GM18498 (cell line): ENCODE results near the gene KRTAP20-4.

Source experiments
- ATAC-seq: cut with Tn5 transposase; IDR thresholded peaks from one replicate; pipeline ENCODE4 v1.9.1; 2021; ENCODE audit warnings: mild to moderate bottlenecking, moderate library complexity; ENCODE audit not compliant: unreplicated experiment

Gene KRTAP20-4

GRCh38 chr21:30620522-30620921 is at the start of gene KRTAP20-4:
KRTAP20-4 (plus strand) TSS chr21:30620627.
- ATAC-seq: no peak

- ATAC-seq: no peak
Observed at GRCh38 chr21:30577766-30578165, 42.7 kb upstream of the KRTAP20-4 start.

DNA sequence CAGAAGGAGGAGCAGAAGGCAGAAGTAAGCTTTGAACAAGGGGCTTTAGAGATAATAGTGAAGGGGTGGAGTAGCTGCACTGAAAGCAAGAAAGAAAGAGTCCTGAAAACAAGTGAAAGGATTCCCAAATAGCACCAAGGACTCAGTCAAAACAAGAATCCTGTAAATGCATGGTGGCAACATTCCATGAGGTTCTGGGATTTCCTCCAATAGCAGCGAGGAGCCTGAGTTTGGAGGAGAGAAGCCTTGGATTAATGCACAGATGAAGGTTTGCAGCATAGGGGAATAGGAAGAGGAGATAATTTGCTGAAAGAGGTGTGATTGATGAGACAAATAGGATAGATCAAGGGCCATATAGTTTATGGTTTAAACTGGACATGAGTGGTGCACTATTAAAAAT is 41.1 kb upstream of the KRTAP20-4 start:
- no peak for ATAC-seq

DNA sequence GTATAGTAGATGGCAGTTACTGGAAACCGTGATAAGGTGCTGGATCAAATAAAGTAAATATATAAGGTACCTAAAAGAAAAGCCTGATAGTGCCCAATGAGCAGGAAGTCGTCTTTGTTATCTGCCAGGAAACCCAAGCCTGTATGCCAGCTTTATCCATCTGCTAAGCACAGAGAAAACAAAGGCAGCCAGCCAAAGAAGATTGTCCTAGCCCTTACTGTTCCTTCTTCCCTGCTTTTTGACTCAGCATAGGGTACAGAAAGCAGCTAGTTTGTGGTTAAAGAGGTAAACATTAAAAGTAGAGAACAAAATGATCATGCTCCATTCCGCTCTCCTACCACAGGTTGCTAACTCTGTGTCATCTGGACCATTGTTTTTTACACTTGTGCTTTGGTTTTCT is 40.3 kb upstream of the KRTAP20-4 start:
- ATAC-seq: no peak

- ATAC-seq: no peak
Observed at GRCh38 chr21:30582870-30583269, 37.6 kb upstream of the KRTAP20-4 start.

- ATAC-seq: no peak
Observed at GRCh38 chr21:30590297-30590696, 30.1 kb upstream of the KRTAP20-4 start, which contains the start of gene KRTAP22-2. KRTAP22-2 (minus strand) TSS chr21:30590397.

- ATAC-seq: no peak
Observed at GRCh38 chr21:30592140-30592539, 28.3 kb upstream of the KRTAP20-4 start, which contains the start of gene KRTAP6-3. KRTAP6-3 (plus strand) TSS chr21:30592440; CDS start chr21:30592446, 6 bp downstream.

DNA sequence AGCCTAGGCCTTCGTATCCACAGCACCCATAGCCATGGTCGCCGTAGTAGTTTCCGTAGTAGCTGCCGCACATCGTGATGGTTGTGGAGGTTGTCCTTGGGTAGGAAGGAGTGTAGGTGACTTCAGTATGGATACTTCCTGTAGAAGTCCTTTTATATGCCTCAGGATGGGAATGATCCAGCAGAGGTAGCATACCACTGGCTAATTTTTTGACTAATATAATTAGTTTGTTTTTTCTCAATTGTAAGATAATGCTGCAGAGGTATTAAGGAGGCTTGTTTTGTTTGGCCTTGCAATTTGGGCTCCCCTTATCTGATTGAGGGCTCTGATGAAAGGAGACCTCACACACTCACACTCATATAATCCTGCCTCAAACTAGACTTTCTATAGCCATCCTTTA is 21.6 kb upstream of the KRTAP20-4 start, which contains the start of gene KRTAP6-2:
Gene KRTAP6-2, minus strand, starts transcription at position 101 of the 400 bp plus-strand sequence. Its CDS starts 28 bp downstream, at position 73.
- no peak for ATAC-seq

DNA sequence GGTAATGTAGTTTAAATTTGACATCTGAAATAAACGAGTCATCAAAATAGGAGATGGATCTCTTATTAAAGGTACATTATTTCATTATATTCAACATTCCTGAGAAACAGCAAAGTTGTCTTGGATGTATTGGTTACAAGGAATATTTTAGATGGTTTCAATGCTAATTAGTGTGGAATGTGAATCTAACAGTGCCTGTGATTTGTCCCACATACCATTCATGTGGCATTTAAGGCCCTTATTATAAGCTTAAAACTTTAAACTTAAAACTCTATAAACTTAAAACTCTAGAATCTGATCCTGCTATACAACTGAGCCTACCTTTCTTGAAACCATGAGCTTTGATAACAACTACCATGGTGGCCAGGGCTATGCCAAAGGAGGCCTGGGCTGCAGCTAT is 19.6 kb upstream of the KRTAP20-4 start, which contains the start of gene KRTAP22-1:
Gene KRTAP22-1, plus strand, starts transcription at position 301 of the 400 bp plus-strand sequence.
- ATAC-seq: no peak

DNA sequence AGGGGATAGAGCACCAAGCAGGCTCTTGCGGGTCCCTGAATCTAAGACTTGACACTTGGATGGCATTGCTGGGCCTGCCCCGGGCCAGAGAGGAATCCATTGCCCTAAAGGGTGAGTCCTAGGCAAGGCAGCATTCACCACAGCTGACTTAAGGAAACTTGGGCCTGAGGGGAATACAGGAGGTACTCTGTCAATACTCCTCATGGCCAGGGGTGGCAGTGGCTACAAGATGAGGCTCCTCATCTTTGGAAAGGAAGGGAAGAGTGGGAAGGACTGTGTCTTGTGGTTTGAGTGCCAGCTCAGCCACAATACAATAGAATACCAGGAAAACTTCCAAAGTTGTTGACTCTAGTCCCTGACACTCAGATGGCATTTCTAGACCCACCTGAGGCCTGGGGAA is 14.5 kb upstream of the KRTAP20-4 start:
- no peak for ATAC-seq

GRCh38 chr21:30612132-30612531 is 8.3 kb upstream of the KRTAP20-4 start:
- no peak for ATAC-seq

DNA sequence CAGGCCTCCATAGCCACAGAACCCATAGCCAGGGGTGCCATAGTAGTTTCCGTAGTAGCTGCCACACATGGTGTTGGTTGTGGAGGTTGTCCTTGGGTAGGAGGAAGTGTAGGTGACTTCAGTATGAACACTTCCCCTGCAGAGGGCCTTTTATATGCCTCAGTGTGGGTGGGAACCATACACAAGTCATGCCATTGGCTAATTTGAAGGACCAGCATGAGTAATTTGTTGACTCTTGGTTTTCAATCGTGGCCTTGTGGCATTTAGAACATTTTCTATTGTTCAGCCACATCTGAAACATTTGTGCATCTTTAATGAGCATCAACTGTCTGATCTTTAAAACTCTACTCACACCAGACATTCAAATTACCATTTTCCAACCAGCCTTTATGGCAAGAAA is 6.6 kb upstream of the KRTAP20-4 start, which contains the start of gene KRTAP6-1:
Gene KRTAP6-1, minus strand, starts transcription at position 95 of the 400 bp plus-strand sequence. Its CDS starts 26 bp downstream, at position 69.
- no peak for ATAC-seq

DNA sequence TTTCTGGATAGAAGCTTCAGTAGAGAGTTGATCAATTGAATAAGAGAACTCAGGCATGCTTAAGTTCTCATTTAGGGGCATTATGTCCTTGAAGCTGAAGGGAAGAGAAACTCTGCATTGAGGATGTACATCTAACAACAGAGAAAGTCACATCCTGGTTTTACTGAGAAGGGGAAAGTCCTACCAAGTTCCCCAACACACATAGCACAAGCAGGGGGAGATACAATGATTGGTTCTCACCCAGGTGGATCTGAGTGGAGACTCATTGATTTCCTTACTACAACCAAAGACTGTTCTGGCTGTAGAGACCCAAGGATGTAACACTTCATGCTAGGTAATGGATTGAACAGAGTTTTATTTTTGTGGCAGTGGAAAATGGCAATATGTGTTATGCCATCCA is 5.2 kb upstream of the KRTAP20-4 start:
- ATAC-seq: no peak

GRCh38 chr21:30616125-30616524 is 4.3 kb upstream of the KRTAP20-4 start, which contains the start of gene KRTAP20-1:
KRTAP20-1 (plus strand) TSS chr21:30616425; CDS start chr21:30616455, 30 bp downstream.
- ATAC-seq: no peak

GRCh38 chr21:30620080-30620479 is 347 bp upstream of the KRTAP20-4 start:
- ATAC-seq: no peak

DNA sequence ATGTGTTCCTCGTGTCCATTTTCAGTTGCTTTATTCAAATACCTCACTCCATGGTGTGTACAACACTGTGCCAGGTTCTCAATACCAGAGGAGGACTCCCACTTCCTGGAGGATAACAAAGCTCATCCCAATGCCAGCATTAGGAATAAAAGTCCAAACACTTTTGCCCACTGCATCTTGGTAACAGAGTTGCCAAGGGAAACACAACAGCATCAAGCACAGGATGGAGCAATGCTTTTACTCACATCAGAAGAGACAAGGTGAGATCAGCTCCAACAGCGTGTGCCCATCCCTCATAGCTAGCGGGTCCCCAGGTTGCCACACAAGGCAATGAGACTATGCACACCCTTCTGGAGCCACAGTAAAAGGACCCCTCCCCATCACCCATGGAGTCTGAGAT is 2.9 kb downstream of the KRTAP20-4 start:
- no peak for ATAC-seq

DNA sequence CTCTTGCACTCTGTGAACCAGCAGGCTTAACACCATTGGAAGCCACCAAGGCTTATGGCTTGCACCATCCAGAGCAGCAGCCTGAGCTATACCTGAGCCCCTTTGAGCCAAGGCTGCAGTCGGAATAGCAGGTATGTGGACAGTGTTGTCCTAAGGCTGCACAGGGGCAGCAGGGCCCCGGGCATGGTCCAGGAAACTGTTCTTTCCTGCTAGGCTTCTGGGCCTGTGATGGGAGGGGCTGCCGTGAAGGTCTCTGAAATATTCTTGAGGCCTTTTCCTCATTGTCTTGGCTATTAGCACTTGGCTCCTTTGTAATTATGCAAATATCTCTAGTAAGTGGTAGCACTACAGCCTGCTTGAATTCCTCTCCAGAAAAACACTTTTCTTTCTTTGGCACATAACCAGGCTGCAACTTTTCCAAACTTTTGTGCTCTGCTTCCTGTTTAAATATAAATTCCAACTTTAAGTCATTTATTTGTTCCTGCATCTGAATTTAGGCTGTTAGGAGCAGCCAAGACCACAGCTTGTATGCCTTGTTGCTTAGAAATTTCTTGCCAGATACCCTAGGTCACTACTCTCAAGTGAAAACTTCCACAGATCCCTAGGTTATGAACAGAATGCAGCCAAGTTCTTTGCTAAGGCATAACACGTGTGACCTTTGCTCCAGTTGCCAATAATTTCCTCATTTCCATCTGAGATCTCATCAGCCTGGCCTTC is 5.2 kb downstream of the KRTAP20-4 start:
- no peak for ATAC-seq

- no peak for ATAC-seq
Observed at GRCh38 chr21:30628109-30628508, 7.7 kb downstream of the KRTAP20-4 start.

GRCh38 chr21:30629200-30629599 is 8.8 kb downstream of the KRTAP20-4 start:
- no peak for ATAC-seq

DNA sequence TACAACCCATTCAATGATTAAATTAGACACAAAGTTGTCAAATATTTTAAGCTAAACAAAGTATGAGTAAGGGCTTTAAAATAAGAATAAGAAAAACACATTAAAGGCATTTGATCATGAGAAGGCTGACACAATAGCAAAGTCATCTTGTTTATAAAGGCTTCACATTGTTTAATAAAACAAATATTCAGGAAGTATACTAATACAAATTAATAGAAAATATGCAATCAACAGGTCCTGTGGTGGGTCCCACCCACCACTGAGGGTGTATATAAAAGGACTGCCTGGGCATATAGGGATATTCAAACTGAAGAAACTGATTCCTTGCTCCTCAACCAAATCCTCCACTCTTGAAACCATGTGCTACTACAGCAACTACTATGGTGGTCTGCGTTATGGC is 14.5 kb downstream of the KRTAP20-4 start, which contains the start of gene KRTAP20-2:
Gene KRTAP20-2, plus strand, starts transcription at position 301 of the 400 bp plus-strand sequence. Its CDS starts 58 bp downstream, at position 359.
- ATAC-seq: no peak

GRCh38 chr21:30638686-30639085 is 18.3 kb downstream of the KRTAP20-4 start:
- ATAC-seq: no peak

GRCh38 chr21:30642564-30642963 is 22.1 kb downstream of the KRTAP20-4 start, which contains the start of gene KRTAP20-3:
KRTAP20-3 (plus strand) TSS chr21:30642864.
- ATAC-seq: no peak
